NCI-H2227 (cell line): ENCODE measurements around the gene WDFY4.

ENCODE experiments used
- DNase-seq: peaks from one replicate; lab custom pipeline; 2025; ENCODE audit not compliant: unreplicated experiment; lab: John Stamatoyannopoulos, UW

WDFY4 gene

GRCh38 chr10:48740015-48740707, 55.5 kb downstream of the WDFY4 start:
- no peak for DNase-seq

GRCh38 chr10:48740988-48741387, 56.3 kb downstream of the WDFY4 start:
- DNase-seq = no peak

- DNase-seq = no peak
These were observed 58.5 kb downstream of the WDFY4 start for GRCh38 chr10:48742891-48743860.

- DNase-seq = no peak
These were observed 59.9 kb downstream of the WDFY4 start for GRCh38 chr10:48744587-48744986.

GRCh38 chr10:48745662-48746245, 61.1 kb downstream of the WDFY4 start:
- no peak for DNase-seq

- DNase-seq = no peak
These were observed 63.9 kb downstream of the WDFY4 start for GRCh38 chr10:48748573-48748972.

- no peak for DNase-seq
These were observed 64.6 kb downstream of the WDFY4 start for GRCh38 chr10:48749254-48749787.

GRCh38 chr10:48750019-48750418, 65.3 kb downstream of the WDFY4 start:
- no peak for DNase-seq

- DNase-seq = no peak
These were observed 66.3 kb downstream of the WDFY4 start for GRCh38 chr10:48750991-48751390.

GRCh38 chr10:48751730-48752129, 67.1 kb downstream of the WDFY4 start:
- no peak for DNase-seq

GRCh38 chr10:48758411-48758810, 73.7 kb downstream of the WDFY4 start:
- DNase-seq = no peak

- DNase-seq = no peak
These were observed 74.6 kb downstream of the WDFY4 start for GRCh38 chr10:48759113-48759901.

- no peak for DNase-seq
These were observed 76.3 kb downstream of the WDFY4 start for GRCh38 chr10:48760983-48761382.

- DNase-seq = no peak
These were observed 77.7 kb downstream of the WDFY4 start for GRCh38 chr10:48762064-48763042.

- DNase-seq = no peak
These were observed 78.8 kb downstream of the WDFY4 start for GRCh38 chr10:48763403-48763965.

GRCh38 chr10:48764486-48764885, 79.8 kb downstream of the WDFY4 start:
- no peak for DNase-seq

GRCh38 chr10:48765039-48765438, 80.4 kb downstream of the WDFY4 start:
- DNase-seq = no peak

GRCh38 chr10:48765527-48765926, 80.9 kb downstream of the WDFY4 start:
- no peak for DNase-seq
